ENCODE measurements around the gene CCDC92B. TPM values are rescaled to one million over a fixed set of nuclear protein-coding genes. Genes with fewer than 3 reads are reported as not detected.

CCDC92B gene
- total RNA-seq, 1 donor from 2014 or later: 1.2 TPM

Small RNAs within 50 kb of the gene (small RNA-seq; reads per million reads assigned to genes)
- gene MIR1253 (not detected), gene MIR6776 (not detected), gene RN7SL608P (0.08 reads per million), gene hsa-mir-1253 (not detected)

Other genes starting within 250 kb of the CCDC92B start
- gene METTL16, start 237.8 kb downstream of the CCDC92B start, total RNA-seq: 15.1 TPM
- 281 TPM for gene PAFAH1B1, start 156.0 kb downstream of the CCDC92B start, total RNA-seq
- 24.1 TPM for gene CLUH, start 37.9 kb downstream of the CCDC92B start, total RNA-seq
- 25.3 TPM for gene RAP1GAP2, start 46.8 kb upstream of the CCDC92B start, total RNA-seq